Gastrocnemius medialis (tissue), 4 donors: ENCODE results near the gene IGSF9B. TPM values are rescaled to one million over a fixed set of nuclear protein-coding genes. Genes with fewer than 3 reads are reported as not detected.

Source experiments
- ATAC-seq, 2 donors: fragments of 150-250 bp; one replicate each; pipeline ENCODE4 v1.9.1; 2016
- DNase-seq, 2 donors: peaks; one replicate each; pipeline ENCODE4 v3.0.0-alpha.2; 2019
- H3K27ac ChIP-seq, 4 donors: fragments of 200-600 bp; sonication (generic); 1 replicate in 1 of 4; 2 replicates in 3 of 4; pipeline ENCODE4 v1.5.1; 2016 to 2018; ENCODE audit warnings: mild to moderate bottlenecking in 2 of 4, moderate library complexity in 1 of 4
- H3K27me3 ChIP-seq, 3 donors: fragments of 200-600 bp; sonication (generic) in 2 of 3; 1 replicate in 1 of 3; 2 replicates in 2 of 3; pipeline versions ENCODE4 v1.5.1 to v1.6.0; 2016 to 2019; ENCODE audit warnings: mild to moderate bottlenecking in 1 of 3, moderate library complexity in 1 of 3
- H3K36me3 ChIP-seq, 2 donors: fragments of 200-600 bp; sonication (generic) in 1 of 2; one replicate each; pipeline ENCODE4 v1.5.1; 2017 to 2018
- H3K4me1 ChIP-seq, 2 donors: fragments of 200-600 bp; sonication (generic) in 1 of 2; one replicate each; pipeline ENCODE4 v1.5.1; 2016 to 2017; ENCODE audit warnings: mild to moderate bottlenecking in 2 of 2
- H3K4me3 ChIP-seq, 4 donors: fragments of 200-600 bp; sonication (generic) in 3 of 4; 1 replicate in 1 of 4; 2 replicates in 3 of 4; pipeline ENCODE4 v1.5.1; 2016 to 2019; ENCODE audit warnings: mild to moderate bottlenecking in 2 of 4
- H3K9me3 ChIP-seq, 3 donors: fragments of 200-600 bp; sonication (generic) in 2 of 3; 1 replicate in 1 of 3; 2 replicates in 2 of 3; pipeline ENCODE4 v1.5.1; 2016 to 2019
- CTCF ChIP-seq, 5 experiments: fragments of 450-650 bp in 3 of 5; fragments of 200-600 bp in 2 of 5; sonication (generic) in 2 of 5; IDR thresholded peaks in 4 of 5; conservative IDR thresholded peaks in 1 of 5; 1 replicate in 4 of 5; 2 replicates in 1 of 5; pipeline ENCODE4 v1.5.1; 2016 to 2019; ENCODE audit warnings: antibody characterized with exemption in 5 of 5, mild to moderate bottlenecking in 3 of 5, moderate library complexity in 3 of 5
- POLR2A ChIP-seq, 2 donors: fragments of 450-650 bp; IDR thresholded peaks; one replicate each; pipeline ENCODE4 v1.6.1; 2017; ENCODE audit warnings: antibody characterized with exemption in 2 of 2, mild to moderate bottlenecking in 2 of 2, moderate library complexity in 2 of 2
- in situ Hi-C, 4 donors: fragments of 200-750 bp; cut with MboI; loops; one replicate each; pipeline versions ENCODE4 v1.15.0 to v1.8.0; 2017; ENCODE audit warnings: low sequenced_read_pairs in 4 of 4
- intact Hi-C: fragments of 100-400 bp; cut with DNase I; formaldehyde crosslinking; loops from one replicate; pipeline ENCODE4 v1.15.1; 2023; ENCODE audit warnings: low total_unique reads
- total RNA-seq, 4 donors: library from RNA; depleted of rRNA; stranded (reverse); fragments of >200 nt; gene quantifications; one replicate each; pipeline versions ENCODE4 v1.1.0 to v1.2.3, GENCODE V29; 2016

IGSF9B gene
- total RNA-seq, 4 donors from 2014 or later = 0.07 to 2.5 (median 1.4) TPM

- intact Hi-C loops (no loop called here), in situ Hi-C loops (no loop called here)
- Histone ChIP-seq H3K27me3 (no peaks in the 10 kb centered on the region), H3K27ac (no peak overlapping the region), H3K9me3 (no peaks in the 10 kb centered on the region), H3K4me3 (no peak overlapping the region), H3K4me1 (no peaks in the 10 kb centered on the region), H3K36me3 (no peaks in the 10 kb centered on the region)
- no peak for DNase-seq
- TF ChIP-seq CTCF (IDR thresholded peaks at IDR 0.05 in 4 of 5, conservative IDR thresholded peaks at IDR 0.05 in 1 of 5) = no peak
- TF ChIP-seq POLR2A (IDR thresholded peaks at IDR 0.05) = no peak
- ATAC-seq = no peak
Observed at GRCh38 chr11:133898031-133898769, 58.6 kb downstream of the IGSF9B start.

- H3K4me1 ChIP-seq = no peaks in the 10 kb centered on the region
- no peak overlapping the region for H3K27ac ChIP-seq
- no peaks in the 10 kb centered on the region for H3K9me3 ChIP-seq
- H3K36me3 ChIP-seq = no peaks in the 10 kb centered on the region
- DNase-seq = no peak
- no peak for ATAC-seq
- in situ Hi-C loops = no loop called here
- no peaks in the 10 kb centered on the region for H3K27me3 ChIP-seq
- intact Hi-C loops = no loop called here
- H3K4me3 ChIP-seq = no peak overlapping the region
- no peak for TF ChIP-seq CTCF (IDR thresholded peaks at IDR 0.05 in 4 of 5, conservative IDR thresholded peaks at IDR 0.05 in 1 of 5)
- TF ChIP-seq POLR2A (IDR thresholded peaks at IDR 0.05) = no peak
Observed at GRCh38 chr11:133897331-133897650, 59.5 kb downstream of the IGSF9B start.

DNA sequence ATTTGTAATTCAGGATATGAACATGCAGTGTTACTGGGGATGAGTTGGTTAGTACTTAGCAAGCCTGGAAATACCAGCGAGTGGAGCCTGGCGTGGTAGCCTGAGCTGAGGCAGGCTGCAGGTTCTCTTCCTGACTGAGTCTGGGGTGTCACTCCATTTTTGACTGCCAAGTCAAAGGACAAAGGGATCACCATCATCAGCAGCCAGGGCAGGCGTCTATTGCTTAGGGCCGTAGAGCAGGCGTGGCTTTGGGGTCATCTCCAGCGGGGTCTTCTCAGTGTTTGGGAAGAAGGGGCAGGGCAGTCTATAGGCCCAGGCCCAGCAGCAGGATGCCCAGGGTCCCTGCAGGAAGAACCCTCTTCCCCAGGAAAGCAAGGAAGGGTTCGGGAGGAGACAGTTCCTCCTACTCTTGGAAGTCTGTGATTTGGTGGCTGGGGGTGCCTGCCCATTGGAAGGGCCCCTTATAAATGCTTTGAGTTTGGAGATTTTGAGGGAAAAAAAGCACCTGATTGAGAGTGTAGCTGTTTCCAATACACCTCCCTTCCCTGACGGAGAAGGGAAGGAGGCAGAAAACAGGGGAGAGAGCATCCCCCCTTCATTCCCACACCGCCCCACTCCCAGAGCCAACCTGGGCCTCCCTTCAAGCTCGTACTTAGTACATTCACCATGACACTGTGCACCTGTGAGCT, 60.0 kb downstream of the IGSF9B start:
- intact Hi-C loops = no loop called here
- Histone ChIP-seq H3K4me3 (no peak overlapping the region), H3K36me3 (no peaks in the 10 kb centered on the region), H3K4me1 (no peaks in the 10 kb centered on the region), H3K27me3 (no peaks in the 10 kb centered on the region), H3K9me3 (no peaks in the 10 kb centered on the region), H3K27ac (no peak overlapping the region)
- DNase-seq = no peak
- in situ Hi-C loops = no loop called here
- TF ChIP-seq CTCF (IDR thresholded peaks at IDR 0.05 in 4 of 5, conservative IDR thresholded peaks at IDR 0.05 in 1 of 5) (no peak), POLR2A (IDR thresholded peaks at IDR 0.05) (no peak)
- ATAC-seq = no peak

- Histone ChIP-seq H3K36me3 (no peaks in the 10 kb centered on the region), H3K9me3 (no peaks in the 10 kb centered on the region), H3K4me3 (no peak overlapping the region), H3K27ac (no peak overlapping the region), H3K4me1 (no peaks in the 10 kb centered on the region), H3K27me3 (no peaks in the 10 kb centered on the region)
- intact Hi-C loops (no loop called here), in situ Hi-C loops (no loop called here)
- ATAC-seq (no peak), DNase-seq (no peak)
- TF ChIP-seq CTCF (IDR thresholded peaks at IDR 0.05 in 4 of 5, conservative IDR thresholded peaks at IDR 0.05 in 1 of 5) = no peak
- no peak for TF ChIP-seq POLR2A (IDR thresholded peaks at IDR 0.05)
Observed at GRCh38 chr11:133896028-133896427, 60.7 kb downstream of the IGSF9B start.
